ENCODE measurements around the gene UNC5C. TPM values are rescaled to one million over a fixed set of nuclear protein-coding genes. Genes with fewer than 3 reads are reported as not detected.

The UNC5C gene
- polyA plus RNA-seq, 1 donor = 4.1 TPM

DNA sequence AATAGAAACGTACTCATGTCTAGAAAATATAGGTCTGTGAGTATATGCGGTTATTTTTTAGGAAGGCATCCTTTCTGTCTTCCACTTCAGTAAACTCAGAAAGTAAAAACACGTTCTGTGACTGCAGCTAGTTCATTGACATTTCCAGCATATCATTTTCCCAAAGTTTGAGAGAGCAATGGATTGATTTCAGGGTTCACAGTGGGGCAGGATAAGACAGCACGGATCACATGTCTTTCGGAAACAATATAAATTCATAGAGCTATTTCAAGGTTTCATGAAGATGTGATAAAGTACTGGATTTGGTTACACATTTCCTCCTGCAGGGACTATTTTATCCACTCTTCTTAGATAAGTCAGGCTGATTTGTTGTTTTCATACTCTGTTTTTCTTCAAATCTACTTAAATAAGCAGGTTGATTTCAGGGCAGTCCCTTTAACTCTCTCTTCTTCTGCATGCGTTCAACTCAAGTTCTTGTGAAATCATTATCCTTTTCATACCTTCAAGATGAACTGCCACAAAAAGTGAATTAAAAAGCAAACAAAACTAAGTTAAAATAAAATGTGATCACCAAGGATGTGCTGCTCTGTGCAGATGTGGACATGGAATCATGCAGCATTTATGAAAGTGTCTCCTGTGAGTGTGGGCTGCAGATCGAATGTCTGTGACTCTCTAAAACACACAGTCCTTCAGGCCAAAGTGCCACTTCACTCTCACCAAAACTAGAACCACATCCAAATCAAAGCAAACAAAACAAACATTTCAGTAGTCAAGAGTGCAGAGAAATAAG, 187.7 kb downstream of the UNC5C start:
- H3K4me1 ChIP-seq (ENCODE audit: control insufficient read depth, insufficient read depth, low read length) = no peaks in the 10 kb centered on the region
- 100% methylated on average over 3 of the region's 7 CpGs for WGBS (ENCODE audit: insufficient coverage, low lambda C conversion rate)
- no peaks in the 10 kb centered on the region for H3K27me3 ChIP-seq (ENCODE audit: control insufficient read depth, insufficient read depth, low read length)
- H3K9me3 ChIP-seq (ENCODE audit: control insufficient read depth, low read depth, low read length) = no peaks in the 10 kb centered on the region
- H3K27ac ChIP-seq (ENCODE audit: low read length) = no peak overlapping the region
- no peaks in the 10 kb centered on the region for H3K36me3 ChIP-seq (ENCODE audit: control insufficient read depth, insufficient read depth, low read length)
- DNase-seq = no peak
- no peak overlapping the region for H3K4me3 ChIP-seq (ENCODE audit: low read length)

DNA sequence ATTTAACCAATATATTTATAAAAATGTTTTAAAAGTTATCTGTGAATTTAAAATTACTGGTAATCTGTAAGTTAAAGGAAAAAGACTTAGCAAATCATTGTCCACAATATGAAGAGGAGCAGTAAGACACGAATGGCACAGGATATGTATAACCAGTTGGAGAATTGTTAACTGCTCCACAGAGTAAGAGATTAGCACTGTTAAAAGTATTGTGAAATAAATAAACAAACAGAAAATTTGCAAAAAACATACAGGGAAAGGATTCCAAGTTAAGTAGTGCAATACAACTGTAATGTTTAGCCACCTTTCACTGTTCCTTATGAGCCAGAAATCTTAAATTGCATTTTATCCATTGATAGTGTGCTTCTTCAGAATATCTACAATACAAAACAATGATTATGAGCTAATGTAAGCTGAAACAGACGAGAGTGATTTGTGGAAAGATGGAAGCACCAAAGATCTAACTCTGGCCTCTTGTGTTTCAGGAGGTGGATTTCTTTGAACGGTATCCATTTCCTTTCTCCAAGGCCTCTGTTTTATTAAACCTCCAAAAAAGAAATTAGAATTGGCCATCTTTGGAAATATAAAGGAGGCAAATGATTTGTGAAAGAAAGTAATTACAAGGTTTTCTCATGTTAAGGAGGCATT, 188.4 kb downstream of the UNC5C start:
- no peak overlapping the region for H3K4me3 ChIP-seq (ENCODE audit: low read length)
- WGBS (ENCODE audit: insufficient coverage, low lambda C conversion rate) = 78% methylated on average over 3 of the region's 3 CpGs
- H3K27ac ChIP-seq (ENCODE audit: low read length) = no peak overlapping the region
- H3K27me3 ChIP-seq (ENCODE audit: control insufficient read depth, insufficient read depth, low read length) = no peaks in the 10 kb centered on the region
- H3K9me3 ChIP-seq (ENCODE audit: control insufficient read depth, low read depth, low read length) = no peaks in the 10 kb centered on the region
- no peaks in the 10 kb centered on the region for H3K36me3 ChIP-seq (ENCODE audit: control insufficient read depth, insufficient read depth, low read length)
- DNase-seq = no peak
- no peaks in the 10 kb centered on the region for H3K4me1 ChIP-seq (ENCODE audit: control insufficient read depth, insufficient read depth, low read length)

DNA sequence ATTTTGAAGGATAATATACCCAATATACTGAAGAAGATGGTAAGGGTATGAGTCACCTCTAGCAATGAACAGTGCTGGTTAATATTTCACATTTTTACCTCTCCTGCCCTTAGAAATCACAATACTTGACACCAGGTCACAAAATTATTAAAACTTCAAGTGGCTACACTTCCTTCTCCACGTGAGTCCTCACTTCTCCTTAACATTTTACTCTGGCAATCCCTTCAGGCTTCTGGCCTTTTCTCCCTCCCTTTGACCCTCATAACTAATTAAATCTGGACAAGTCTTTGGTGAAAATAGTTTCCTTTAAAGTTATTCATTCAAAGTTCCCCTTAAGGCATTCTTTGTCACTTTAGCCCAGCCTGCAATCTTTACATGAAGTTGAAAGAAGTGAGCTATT, 190.4 kb downstream of the UNC5C start:
- Histone ChIP-seq H3K36me3 (ENCODE audit: control insufficient read depth, insufficient read depth, low read length) (no peaks in the 10 kb centered on the region), H3K4me3 (ENCODE audit: low read length) (no peak overlapping the region), H3K9me3 (ENCODE audit: control insufficient read depth, low read depth, low read length) (no peaks in the 10 kb centered on the region), H3K27me3 (ENCODE audit: control insufficient read depth, insufficient read depth, low read length) (no peaks in the 10 kb centered on the region), H3K27ac (ENCODE audit: low read length) (no peak overlapping the region), H3K4me1 (ENCODE audit: control insufficient read depth, insufficient read depth, low read length) (no peaks in the 10 kb centered on the region)
- DNase-seq = no peak
- WGBS (ENCODE audit: insufficient coverage, low lambda C conversion rate) = 0% methylated on average over 1 of the region's 1 CpG

DNA sequence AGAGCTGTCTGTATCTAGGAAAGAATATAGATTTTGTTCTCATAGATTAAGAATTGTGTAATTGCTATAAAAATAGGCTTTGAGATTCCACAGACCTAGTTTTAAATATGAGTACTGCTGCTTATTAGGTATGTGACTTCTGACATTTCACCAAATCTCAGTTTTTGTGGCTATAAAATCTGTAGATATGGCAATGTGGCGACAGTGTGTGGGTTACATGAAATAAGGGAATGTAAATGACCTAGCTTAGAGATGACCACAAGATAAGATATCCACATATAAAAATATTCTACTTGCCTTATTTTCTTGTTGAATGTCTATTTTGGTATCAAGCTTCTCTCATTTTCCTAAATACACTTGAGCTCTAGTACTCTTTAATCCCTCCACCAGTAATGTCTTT, 193.8 kb downstream of the UNC5C start:
- H3K9me3 ChIP-seq (ENCODE audit: control insufficient read depth, low read depth, low read length) = no peaks in the 10 kb centered on the region
- no peak for DNase-seq
- no peaks in the 10 kb centered on the region for H3K36me3 ChIP-seq (ENCODE audit: control insufficient read depth, insufficient read depth, low read length)
- H3K4me1 ChIP-seq (ENCODE audit: control insufficient read depth, insufficient read depth, low read length) = no peaks in the 10 kb centered on the region
- no peak overlapping the region for H3K27ac ChIP-seq (ENCODE audit: low read length)
- H3K27me3 ChIP-seq (ENCODE audit: control insufficient read depth, insufficient read depth, low read length) = no peaks in the 10 kb centered on the region
- WGBS (ENCODE audit: insufficient coverage, low lambda C conversion rate) = no CpG with 5 or more reads among the region's 1 CpG
- no peak overlapping the region for H3K4me3 ChIP-seq (ENCODE audit: low read length)

DNA sequence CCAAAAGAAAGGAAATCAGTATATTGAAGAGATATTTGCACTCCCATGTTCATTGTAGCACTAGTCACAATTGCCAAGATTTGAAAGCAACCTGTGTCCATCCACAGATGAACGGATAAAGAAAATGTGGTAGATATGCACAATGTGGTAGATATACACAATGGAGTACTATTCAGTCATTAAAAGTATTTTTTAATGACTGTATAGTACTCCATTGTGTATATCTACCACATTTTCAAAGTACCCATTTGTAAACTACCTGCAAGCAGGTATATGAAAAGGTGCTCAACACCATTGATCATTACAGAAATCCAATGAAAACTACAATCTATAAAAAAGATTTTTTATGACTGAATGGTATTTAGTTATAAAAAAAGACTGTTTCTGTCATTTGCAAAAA, 200.4 kb downstream of the UNC5C start:
- WGBS (ENCODE audit: insufficient coverage, low lambda C conversion rate) = no CpG with 5 or more reads among the region's 1 CpG
- Histone ChIP-seq H3K9me3 (ENCODE audit: control insufficient read depth, low read depth, low read length) (peaks cover 4% of the 10 kb centered on the region), H3K4me3 (ENCODE audit: low read length) (no peak overlapping the region), H3K36me3 (ENCODE audit: control insufficient read depth, insufficient read depth, low read length) (no peaks in the 10 kb centered on the region), H3K27me3 (ENCODE audit: control insufficient read depth, insufficient read depth, low read length) (no peaks in the 10 kb centered on the region), H3K4me1 (ENCODE audit: control insufficient read depth, insufficient read depth, low read length) (no peaks in the 10 kb centered on the region), H3K27ac (ENCODE audit: low read length) (no peak overlapping the region)
- DNase-seq = no peak

DNA sequence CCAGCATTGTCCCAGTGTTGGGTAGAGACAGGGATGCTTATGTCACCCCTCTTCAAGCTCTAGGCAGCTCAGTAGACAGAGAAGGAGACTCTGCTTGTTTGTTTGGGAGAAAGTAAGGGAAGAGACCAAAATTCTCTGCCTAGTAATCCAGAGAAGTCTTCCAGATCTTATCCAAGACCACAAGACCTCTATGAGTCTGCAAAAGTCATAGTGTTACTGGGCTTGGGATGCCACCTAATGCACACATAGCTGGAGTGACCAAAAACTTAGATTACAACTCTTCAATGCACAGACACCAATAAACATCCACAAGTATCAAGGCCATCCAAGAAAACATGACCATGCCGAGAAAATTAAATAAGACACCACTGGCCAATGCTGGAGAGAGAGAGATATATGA, 205.5 kb downstream of the UNC5C start:
- no CpG with 5 or more reads among the region's 1 CpG for WGBS (ENCODE audit: insufficient coverage, low lambda C conversion rate)
- Histone ChIP-seq H3K36me3 (ENCODE audit: control insufficient read depth, insufficient read depth, low read length) (no peaks in the 10 kb centered on the region), H3K9me3 (ENCODE audit: control insufficient read depth, low read depth, low read length) (peaks cover 4% of the 10 kb centered on the region), H3K4me1 (ENCODE audit: control insufficient read depth, insufficient read depth, low read length) (no peaks in the 10 kb centered on the region), H3K4me3 (ENCODE audit: low read length) (no peak overlapping the region), H3K27me3 (ENCODE audit: control insufficient read depth, insufficient read depth, low read length) (no peaks in the 10 kb centered on the region), H3K27ac (ENCODE audit: low read length) (no peak overlapping the region)
- no peak for DNase-seq

DNA sequence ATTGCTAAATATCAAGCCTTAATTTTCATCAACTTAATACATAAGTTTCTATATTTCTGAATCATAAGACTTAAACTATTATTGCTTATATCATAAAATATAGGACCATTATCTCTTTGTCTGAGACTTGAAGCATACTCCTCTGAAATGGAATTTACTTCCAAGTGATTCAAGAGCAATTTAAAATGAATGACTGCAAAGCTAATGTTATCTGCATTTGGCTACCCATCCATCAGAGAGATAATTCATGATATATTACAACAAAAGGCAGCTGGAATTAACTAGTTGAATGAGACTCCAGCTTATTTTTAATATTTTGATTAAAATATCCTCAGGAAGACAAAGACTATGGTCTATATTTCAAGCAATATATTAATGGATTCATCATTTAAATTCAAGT, 208.6 kb downstream of the UNC5C start:
- no peaks in the 10 kb centered on the region for H3K36me3 ChIP-seq (ENCODE audit: control insufficient read depth, insufficient read depth, low read length)
- no peaks in the 10 kb centered on the region for H3K4me1 ChIP-seq (ENCODE audit: control insufficient read depth, insufficient read depth, low read length)
- no peak overlapping the region for H3K27ac ChIP-seq (ENCODE audit: low read length)
- no peak overlapping the region for H3K4me3 ChIP-seq (ENCODE audit: low read length)
- H3K9me3 ChIP-seq (ENCODE audit: control insufficient read depth, low read depth, low read length) = no peaks in the 10 kb centered on the region
- H3K27me3 ChIP-seq (ENCODE audit: control insufficient read depth, insufficient read depth, low read length) = no peaks in the 10 kb centered on the region
- no peak for DNase-seq

DNA sequence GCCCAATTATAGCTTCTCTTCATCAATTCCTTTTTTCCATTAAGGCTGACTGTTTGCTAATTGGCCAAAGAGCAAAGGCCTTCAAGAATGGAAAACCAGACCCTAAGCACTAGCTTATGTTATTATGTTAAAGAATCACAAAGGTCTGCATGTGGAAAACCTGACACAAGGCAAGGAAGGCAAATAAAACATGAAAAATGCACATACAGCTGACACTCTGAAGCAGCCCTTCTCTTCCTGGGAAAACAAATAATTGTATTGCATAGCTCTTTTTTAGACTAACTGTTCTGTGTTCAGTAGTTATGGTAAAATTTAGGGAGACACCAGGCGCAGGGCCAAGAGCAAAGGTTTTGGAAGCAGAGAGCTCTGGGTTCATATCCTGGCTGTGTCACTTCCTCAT, 223.1 kb downstream of the UNC5C start:
- H3K4me1 ChIP-seq (ENCODE audit: control insufficient read depth, insufficient read depth, low read length) = no peaks in the 10 kb centered on the region
- H3K9me3 ChIP-seq (ENCODE audit: control insufficient read depth, low read depth, low read length) = no peaks in the 10 kb centered on the region
- DNase-seq = no peak
- WGBS (ENCODE audit: insufficient coverage, low lambda C conversion rate) = no CpG with 5 or more reads among the region's 1 CpG
- no peaks in the 10 kb centered on the region for H3K27me3 ChIP-seq (ENCODE audit: control insufficient read depth, insufficient read depth, low read length)
- no peaks in the 10 kb centered on the region for H3K36me3 ChIP-seq (ENCODE audit: control insufficient read depth, insufficient read depth, low read length)
- H3K27ac ChIP-seq (ENCODE audit: low read length) = no peak overlapping the region
- no peak overlapping the region for H3K4me3 ChIP-seq (ENCODE audit: low read length)

DNA sequence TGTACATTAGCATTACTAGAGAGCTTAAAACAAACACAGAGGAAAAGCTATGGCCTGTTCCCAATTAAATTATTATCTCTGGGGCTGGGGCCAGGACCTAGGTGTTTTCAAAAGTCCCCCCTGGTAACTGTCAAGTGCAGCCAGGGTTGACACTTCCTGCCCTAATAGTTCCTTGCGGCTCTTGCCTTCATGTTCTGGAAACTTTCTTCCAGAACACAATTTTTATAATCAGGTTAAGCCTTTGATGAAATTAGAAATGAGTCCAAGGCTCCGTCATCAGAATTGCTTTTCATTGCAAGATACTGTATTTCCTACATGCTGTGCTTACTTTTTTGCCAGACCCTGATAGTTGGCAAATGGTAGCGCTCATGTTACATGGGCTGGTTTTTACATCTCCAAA, 229.6 kb downstream of the UNC5C start:
- no peaks in the 10 kb centered on the region for H3K4me1 ChIP-seq (ENCODE audit: control insufficient read depth, insufficient read depth, low read length)
- H3K27ac ChIP-seq (ENCODE audit: low read length) = no peak overlapping the region
- no peaks in the 10 kb centered on the region for H3K27me3 ChIP-seq (ENCODE audit: control insufficient read depth, insufficient read depth, low read length)
- H3K4me3 ChIP-seq (ENCODE audit: low read length) = no peak overlapping the region
- H3K36me3 ChIP-seq (ENCODE audit: control insufficient read depth, insufficient read depth, low read length) = no peaks in the 10 kb centered on the region
- DNase-seq = no peak
- 100% methylated on average over 1 of the region's 3 CpGs for WGBS (ENCODE audit: insufficient coverage, low lambda C conversion rate)
- H3K9me3 ChIP-seq (ENCODE audit: control insufficient read depth, low read depth, low read length) = no peaks in the 10 kb centered on the region

DNA sequence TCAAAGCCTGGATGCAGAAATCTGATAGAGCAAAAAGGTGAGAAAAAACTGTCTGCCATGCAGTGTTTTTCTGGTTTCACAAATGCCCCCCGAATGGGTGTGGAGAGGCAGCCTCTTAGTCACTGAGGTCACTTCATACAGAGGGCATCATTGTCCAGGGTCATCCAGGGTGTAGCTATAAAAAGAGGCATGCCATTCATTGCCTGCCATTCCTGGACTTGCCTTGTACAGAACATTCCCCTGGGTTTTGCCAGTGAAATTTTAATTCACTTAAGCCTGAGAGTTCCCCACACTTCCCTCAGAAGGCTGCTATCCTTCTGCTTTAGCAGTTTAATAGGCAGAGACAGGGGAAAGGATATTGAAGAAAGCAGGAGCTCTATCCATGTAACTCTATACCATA, 230.3 kb downstream of the UNC5C start:
- Histone ChIP-seq H3K27me3 (ENCODE audit: control insufficient read depth, insufficient read depth, low read length) (no peaks in the 10 kb centered on the region), H3K27ac (ENCODE audit: low read length) (no peak overlapping the region), H3K9me3 (ENCODE audit: control insufficient read depth, low read depth, low read length) (no peaks in the 10 kb centered on the region), H3K4me1 (ENCODE audit: control insufficient read depth, insufficient read depth, low read length) (no peaks in the 10 kb centered on the region), H3K36me3 (ENCODE audit: control insufficient read depth, insufficient read depth, low read length) (no peaks in the 10 kb centered on the region), H3K4me3 (ENCODE audit: low read length) (no peak overlapping the region)
- DNase-seq = no peak
- WGBS (ENCODE audit: insufficient coverage, low lambda C conversion rate) = no CpG with 5 or more reads among the region's 1 CpG

DNA sequence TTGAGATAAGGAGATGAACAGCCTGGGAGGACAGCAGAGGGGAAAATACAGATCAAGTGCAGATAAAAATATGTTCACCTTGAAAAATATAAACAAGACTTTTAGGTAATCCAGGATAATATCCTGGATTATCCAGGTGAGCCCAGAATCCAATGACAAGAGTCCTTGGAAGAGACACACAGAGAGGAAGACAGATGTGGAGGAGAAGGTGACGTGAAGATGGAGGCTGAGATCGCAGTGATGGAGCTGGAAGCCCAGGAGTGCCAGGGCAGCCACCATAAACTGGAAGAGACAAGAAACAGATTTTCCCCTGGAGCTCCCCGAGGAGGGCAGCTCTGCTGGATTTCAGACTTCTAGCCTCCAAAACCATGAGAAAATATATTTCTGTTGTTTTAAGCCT, 230.7 kb downstream of the UNC5C start:
- Histone ChIP-seq H3K27me3 (ENCODE audit: control insufficient read depth, insufficient read depth, low read length) (no peaks in the 10 kb centered on the region), H3K36me3 (ENCODE audit: control insufficient read depth, insufficient read depth, low read length) (no peaks in the 10 kb centered on the region), H3K4me1 (ENCODE audit: control insufficient read depth, insufficient read depth, low read length) (no peaks in the 10 kb centered on the region), H3K4me3 (ENCODE audit: low read length) (no peak overlapping the region), H3K9me3 (ENCODE audit: control insufficient read depth, low read depth, low read length) (no peaks in the 10 kb centered on the region), H3K27ac (ENCODE audit: low read length) (no peak overlapping the region)
- no peak for DNase-seq
- no CpG with 5 or more reads among the region's 3 CpGs for WGBS (ENCODE audit: insufficient coverage, low lambda C conversion rate)

Measured in large intestine (tissue), 3 donors.